Ramos (cell line): ENCODE measurements around the gene CXCR6.

Experiments
- in situ Hi-C: fragments of 300-500 bp; cut with MboI; formaldehyde crosslinking; loops from one replicate; pipeline ENCODE4 v1.14.3; 2022; ENCODE audit warnings: low sequenced_read_pairs; ENCODE audit not compliant: unreplicated experiment

The CXCR6 gene

GRCh38 chr3:45964139-45964538 is 20.9 kb downstream of the CXCR6 start:
- in situ Hi-C loops: no loop called here

- in situ Hi-C loops: no loop called here
These were observed 22.0 kb downstream of the CXCR6 start for GRCh38 chr3:45965253-45965652.

- in situ Hi-C loops: no loop called here
These were observed 22.4 kb downstream of the CXCR6 start for GRCh38 chr3:45965653-45966052.

GRCh38 chr3:45966371-45966791 is 23.1 kb downstream of the CXCR6 start:
- in situ Hi-C loops: no loop called here

GRCh38 chr3:45966950-45967640 is 23.8 kb downstream of the CXCR6 start:
- in situ Hi-C loops: no loop called here

- in situ Hi-C loops: no loop called here
These were observed 24.5 kb downstream of the CXCR6 start for GRCh38 chr3:45967724-45968123.

GRCh38 chr3:45968149-45968548 is 24.9 kb downstream of the CXCR6 start:
- in situ Hi-C loops: no loop called here

GRCh38 chr3:45968706-45969105 is 25.4 kb downstream of the CXCR6 start:
- in situ Hi-C loops: no loop called here

- in situ Hi-C loops: no loop called here
These were observed 25.9 kb downstream of the CXCR6 start for GRCh38 chr3:45969116-45969515.

- in situ Hi-C loops: no loop called here
These were observed 26.7 kb downstream of the CXCR6 start for GRCh38 chr3:45969953-45970352.

GRCh38 chr3:45972534-45973402 is 29.5 kb downstream of the CXCR6 start:
- in situ Hi-C loops: no loop called here

- in situ Hi-C loops: no loop called here
These were observed 31.4 kb downstream of the CXCR6 start for GRCh38 chr3:45974686-45975085.

- in situ Hi-C loops: no loop called here
These were observed 32.4 kb downstream of the CXCR6 start for GRCh38 chr3:45975686-45976085.

GRCh38 chr3:45976191-45977091 is 33.2 kb downstream of the CXCR6 start:
- in situ Hi-C loops: no loop called here

- in situ Hi-C loops: no loop called here
These were observed 34.9 kb downstream of the CXCR6 start for GRCh38 chr3:45978006-45978761.

- in situ Hi-C loops: no loop called here
These were observed 36.1 kb downstream of the CXCR6 start for GRCh38 chr3:45979378-45979777.

GRCh38 chr3:45980229-45980813 is 37.1 kb downstream of the CXCR6 start:
- in situ Hi-C loops: no loop called here

- in situ Hi-C loops: no loop called here
These were observed 37.6 kb downstream of the CXCR6 start for GRCh38 chr3:45980819-45981218.

- in situ Hi-C loops: no loop called here
These were observed 38.2 kb downstream of the CXCR6 start for GRCh38 chr3:45981346-45982074.
